Lower lobe of right lung (tissue), 2 donors: ENCODE results near the gene GOLGA8J. TPM values are rescaled to one million over a fixed set of nuclear protein-coding genes. Genes with fewer than 3 reads are reported as not detected.
"Not testable (repeated sequence)": the region's sequence is repeated elsewhere in the genome, so short reads cannot be mapped to it uniquely, and the experiment has no call there.

Experiments used
- ATAC-seq, 2 donors: fragments of 200-7000 bp; cut with Tn5 transposase; one replicate each; pipeline ENCODE4 v1.9.1; 2020 to 2022; ENCODE audit warnings: mild to moderate bottlenecking in 2 of 2, moderate library complexity in 2 of 2
- DNase-seq: peaks from one replicate; pipeline ENCODE4 v3.0.0-alpha.2; 2020
- H3K27ac ChIP-seq: fragments of 200-600 bp; one replicate; pipeline ENCODE4 v1.8.0; 2022
- H3K27me3 ChIP-seq: fragments of 200-600 bp; one replicate; pipeline ENCODE4 v1.8.0; 2022; ENCODE audit warnings: low read depth
- H3K36me3 ChIP-seq: fragments of 200-600 bp; one replicate; pipeline ENCODE4 v1.8.0; 2022; ENCODE audit warnings: mild to moderate bottlenecking
- H3K4me1 ChIP-seq: fragments of 200-600 bp; one replicate; pipeline ENCODE4 v1.8.0; 2022
- H3K4me3 ChIP-seq: fragments of 200-600 bp; one replicate; pipeline ENCODE4 v1.8.0; 2022; ENCODE audit warnings: mild to moderate bottlenecking
- H3K9me3 ChIP-seq: fragments of 200-600 bp; one replicate; pipeline ENCODE4 v1.8.0; 2022
- CTCF ChIP-seq: fragments of 200-600 bp; IDR thresholded peaks from one replicate; pipeline ENCODE4 v1.8.0; 2022; ENCODE audit warnings: antibody characterized with exemption, mild to moderate bottlenecking
- intact Hi-C: fragments of 100-400 bp; cut with DNase I; formaldehyde crosslinking; loops from one replicate; pipeline ENCODE4 v1.11.0; 2022
- long read RNA-seq: library from polyadenylated mRNA; unstranded; transcript quantifications from one replicate; pipeline ENCODE4 v2.0.0, GENCODE V29; 2021
- total RNA-seq: library from RNA; stranded (reverse); fragmentation: NEBNext Ultra II Directional; extraction: Animal tissue kit (Norgen Biotek cat#: 25700); gene quantifications from one replicate; pipeline ENCODE4 v1.2.1, GENCODE V29; 2021
- donor health status: DM: no; HTN: yes; CAD: no; lungs with severe emphysema.

GOLGA8J gene
- total RNA-seq = 0.59 TPM
- long read RNA-seq = 0 reads

- H3K27me3 ChIP-seq, H3K9me3 ChIP-seq, intact Hi-C loops, ATAC-seq, H3K4me3 ChIP-seq, H3K4me1 ChIP-seq, DNase-seq, H3K36me3 ChIP-seq, H3K27ac ChIP-seq: not testable (repeated sequence)
Measured at GRCh38 chr15:30082655-30083054, at the start of gene GOLGA8J. Gene GOLGA8J (plus strand): TSS chr15:30082955. CDS start chr15:30083053, 98 bp downstream.

GRCh38 chr15:30033211-30033610 lies 49.5 kb upstream of the GOLGA8J start:
- peaks cover 6% of the 10 kb centered on the region for H3K9me3 ChIP-seq
- no peak for TF ChIP-seq CTCF
- H3K27ac ChIP-seq = no peak overlapping the region
- intact Hi-C loops = no loop called here
- DNase-seq = no peak
- no peaks in the 10 kb centered on the region for H3K27me3 ChIP-seq
- H3K4me1 ChIP-seq = no peaks in the 10 kb centered on the region
- no peak for ATAC-seq
- no peak overlapping the region for H3K4me3 ChIP-seq
- no peaks in the 10 kb centered on the region for H3K36me3 ChIP-seq

GRCh38 chr15:30033763-30034162 lies 49.0 kb upstream of the GOLGA8J start:
- Histone ChIP-seq H3K4me1 (no peaks in the 10 kb centered on the region), H3K27ac (no peak overlapping the region), H3K27me3 (no peaks in the 10 kb centered on the region), H3K9me3 (peaks cover 6% of the 10 kb centered on the region), H3K36me3 (no peaks in the 10 kb centered on the region), H3K4me3 (no peak overlapping the region)
- no peak for DNase-seq
- intact Hi-C loops = no loop called here
- no peak for ATAC-seq
- no peak for TF ChIP-seq CTCF

- no peaks in the 10 kb centered on the region for H3K27me3 ChIP-seq
- H3K4me1 ChIP-seq = no peaks in the 10 kb centered on the region
- TF ChIP-seq CTCF = no peak
- ATAC-seq = no peak
- no peak overlapping the region for H3K4me3 ChIP-seq
- no peaks in the 10 kb centered on the region for H3K9me3 ChIP-seq
- intact Hi-C loops = no loop called here
- no peak overlapping the region for H3K27ac ChIP-seq
- DNase-seq = no peak
- H3K36me3 ChIP-seq = no peaks in the 10 kb centered on the region
Measured at GRCh38 chr15:30036036-30036703, 46.6 kb upstream of the GOLGA8J start.

- TF ChIP-seq CTCF = no peak
- no peak overlapping the region for H3K4me3 ChIP-seq
- H3K27ac ChIP-seq = no peak overlapping the region
- no peaks in the 10 kb centered on the region for H3K27me3 ChIP-seq
- H3K4me1 ChIP-seq = peaks cover 8% of the 10 kb centered on the region
- H3K9me3 ChIP-seq = no peaks in the 10 kb centered on the region
- DNase-seq = no peak
- H3K36me3 ChIP-seq = no peaks in the 10 kb centered on the region
- no peak for ATAC-seq
- intact Hi-C loops = no loop called here
Measured at GRCh38 chr15:30038667-30039523, 43.9 kb upstream of the GOLGA8J start.

- Histone ChIP-seq H3K27me3 (no peaks in the 10 kb centered on the region), H3K36me3 (no peaks in the 10 kb centered on the region), H3K27ac (no peak overlapping the region), H3K4me3 (no peak overlapping the region), H3K9me3 (no peaks in the 10 kb centered on the region), H3K4me1 (peaks cover 8% of the 10 kb centered on the region)
- intact Hi-C loops = no loop called here
- no peak for TF ChIP-seq CTCF
- ATAC-seq = no peak
- DNase-seq = no peak
Measured at GRCh38 chr15:30041868-30042267, 40.9 kb upstream of the GOLGA8J start.
